GM19438 (cell line): ENCODE results near the gene PATE1.
"Not testable (repeated sequence)": the region's sequence is repeated elsewhere in the genome, so short reads cannot be mapped to it uniquely, and the experiment has no call there.

Experiments
- ATAC-seq: cut with Tn5 transposase; IDR thresholded peaks from one replicate; pipeline ENCODE4 v1.9.1; 2021; ENCODE audit warnings: low read depth; ENCODE audit not compliant: unreplicated experiment

Gene PATE1, protein sequence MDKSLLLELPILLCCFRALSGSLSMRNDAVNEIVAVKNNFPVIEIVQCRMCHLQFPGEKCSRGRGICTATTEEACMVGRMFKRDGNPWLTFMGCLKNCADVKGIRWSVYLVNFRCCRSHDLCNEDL

DNA sequence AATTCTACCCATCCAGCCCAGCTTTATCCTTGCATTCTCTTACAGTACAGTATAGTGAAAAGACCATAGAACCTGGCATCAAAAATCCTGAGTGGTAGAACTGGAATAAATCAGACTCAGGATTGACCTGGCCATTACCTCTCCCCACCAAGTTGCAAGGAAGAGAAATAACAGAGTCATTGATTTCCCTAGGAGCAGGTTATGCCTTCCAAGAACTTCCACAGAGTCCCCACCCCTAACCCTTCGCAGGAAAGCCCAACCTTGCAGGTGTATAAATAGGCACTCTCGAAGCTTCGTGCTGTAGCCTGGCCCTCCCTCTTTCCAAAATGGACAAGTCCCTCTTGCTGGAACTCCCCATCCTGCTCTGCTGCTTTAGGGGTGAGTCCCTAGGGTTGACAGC, at the start of gene PATE1:
Gene PATE1 (plus strand): TSS at position 301 of the 400 bp plus-strand sequence. CDS start 26 bp downstream, at position 327.
- no peak for ATAC-seq

DNA sequence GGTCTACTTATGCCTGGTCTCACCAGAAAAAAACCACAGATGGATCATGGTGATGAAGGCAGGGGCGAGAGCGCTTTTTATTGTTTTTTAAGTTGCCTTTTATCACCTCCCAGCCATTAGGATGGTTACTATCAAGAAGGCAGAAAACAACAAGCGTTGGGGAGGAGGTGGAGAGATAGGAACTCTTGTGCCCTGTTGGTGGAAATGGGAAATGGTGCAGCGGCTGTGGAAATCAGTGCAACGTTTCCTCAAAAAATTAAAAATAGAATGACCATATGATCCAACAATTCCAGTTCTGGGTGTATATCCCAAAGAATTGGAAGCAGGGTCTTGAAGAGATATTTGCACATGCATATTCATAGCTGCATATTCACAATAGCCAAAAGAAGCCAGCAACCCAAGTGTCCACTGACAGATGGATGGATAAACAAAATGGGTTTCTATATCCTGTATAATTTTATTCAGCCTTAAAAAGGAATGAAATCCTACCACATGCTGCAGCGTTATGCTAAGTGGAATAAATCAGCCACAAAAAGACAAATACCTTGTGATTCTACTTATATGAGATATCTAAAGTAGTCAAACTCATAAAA, 45.0 kb upstream of the PATE1 start:
- no peak for ATAC-seq

DNA sequence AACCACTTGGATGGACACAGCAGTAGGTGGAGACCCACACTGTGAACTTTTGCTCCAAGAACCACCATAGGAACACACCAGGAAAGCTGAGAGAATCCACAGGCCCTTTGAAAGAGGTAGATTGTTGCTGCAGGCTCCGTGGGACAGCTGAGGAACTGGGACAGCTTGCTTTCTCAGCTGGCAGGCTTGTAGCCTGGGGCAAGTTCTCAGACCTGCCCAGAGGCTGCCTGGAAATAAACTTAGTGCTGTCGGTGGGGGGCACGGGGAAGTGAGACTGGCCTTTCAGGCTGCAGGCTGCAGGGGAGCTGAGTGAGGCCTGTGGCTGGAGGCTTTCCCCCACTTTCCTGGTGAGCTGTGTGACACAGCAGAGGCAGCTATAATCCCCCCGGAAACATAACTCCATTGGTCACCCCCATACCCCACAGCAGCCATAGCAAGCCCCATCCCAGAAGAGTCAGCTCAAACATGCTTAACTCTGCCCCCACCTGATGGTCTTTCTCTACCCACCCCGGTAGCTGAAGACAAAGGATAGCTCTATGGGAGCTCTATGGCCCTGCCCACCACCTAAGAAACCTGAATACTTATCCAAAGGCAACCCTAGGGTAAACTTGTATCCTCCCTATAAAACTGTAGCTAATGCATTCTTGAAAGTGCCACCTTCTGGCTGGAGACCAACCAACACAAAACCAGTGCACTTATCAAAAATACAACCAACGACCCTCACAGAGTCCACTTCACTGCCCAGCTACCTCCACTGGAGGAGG, 44.0 kb upstream of the PATE1 start:
- ATAC-seq, result no peak

DNA sequence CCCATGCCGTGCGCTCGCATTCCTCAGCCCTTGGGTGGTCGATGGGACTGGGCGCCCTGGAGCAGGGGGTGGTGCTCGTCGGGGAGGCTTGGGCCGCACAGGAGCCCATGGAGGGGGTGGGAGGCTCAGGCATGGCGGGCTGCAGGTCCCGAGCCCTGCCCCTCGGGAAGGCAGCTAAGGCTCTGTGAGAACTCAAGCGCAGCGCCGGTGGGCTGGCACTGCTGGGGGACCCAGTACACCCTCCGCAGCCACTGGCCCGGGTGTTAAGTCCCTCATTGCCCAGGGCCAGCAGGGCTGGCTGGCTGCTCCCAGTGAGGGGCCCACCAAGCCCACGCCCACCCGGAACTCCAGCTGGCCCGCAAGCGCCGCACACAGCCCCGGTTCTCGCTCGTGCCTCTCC, 41.4 kb upstream of the PATE1 start:
- ATAC-seq, result not testable (repeated sequence)

DNA sequence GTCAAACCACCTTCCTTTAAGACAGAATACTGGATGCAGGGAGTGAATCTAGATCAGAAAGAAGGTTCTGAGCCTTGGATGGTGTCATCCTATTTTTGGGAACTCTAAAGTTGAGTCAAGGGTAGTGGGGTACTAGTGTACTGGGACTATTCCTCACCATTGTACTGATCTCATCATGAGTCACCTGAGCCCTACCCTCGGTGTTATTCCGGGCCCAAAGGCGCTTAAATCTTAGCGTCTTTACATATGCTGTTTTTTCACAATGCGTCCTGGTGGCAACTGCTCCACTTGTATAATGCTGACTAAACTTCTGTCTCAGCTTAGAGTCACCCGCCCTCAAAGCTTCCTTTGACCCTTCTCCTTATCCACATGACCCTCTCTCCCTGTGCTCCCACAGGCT, 25.3 kb upstream of the PATE1 start:
- no peak for ATAC-seq

DNA sequence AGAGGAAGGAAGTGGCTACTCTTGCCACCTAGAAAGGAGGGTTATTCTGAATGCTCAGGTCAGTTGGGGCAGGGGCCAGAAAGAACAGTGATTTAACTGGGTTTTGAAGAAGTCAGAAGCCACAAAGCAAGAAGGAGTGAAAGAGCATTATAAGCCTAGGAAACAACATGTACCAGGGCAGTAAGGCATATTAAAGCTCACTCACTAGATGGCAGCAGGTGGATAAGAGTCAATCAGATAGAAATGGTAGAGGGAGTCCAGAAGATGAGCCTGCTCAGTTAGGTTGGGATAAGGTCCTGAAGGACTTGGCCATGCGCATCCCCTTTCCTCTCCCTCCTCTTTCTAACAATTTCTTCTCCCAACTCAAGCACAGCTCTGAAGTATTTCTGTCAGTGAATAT, 22.0 kb upstream of the PATE1 start:
- no peak for ATAC-seq

DNA sequence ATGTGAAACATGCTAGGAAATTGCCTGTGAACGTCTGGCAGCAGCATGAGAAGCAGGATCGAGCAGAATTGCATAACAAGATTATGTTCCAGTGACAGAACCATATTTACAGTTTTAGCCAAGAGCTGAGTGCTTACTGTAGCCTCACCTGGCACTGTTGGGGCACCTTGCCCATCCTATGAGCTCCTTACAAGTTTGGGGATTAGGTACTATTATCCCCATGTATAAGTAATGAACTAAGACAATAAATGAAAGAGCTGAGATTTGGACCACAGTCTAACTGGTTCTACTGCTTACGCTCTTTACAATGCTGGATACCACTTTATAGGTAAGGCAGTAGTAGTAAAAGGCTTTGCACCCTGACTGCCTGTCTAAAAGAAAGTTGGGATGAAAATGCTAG, 17.1 kb upstream of the PATE1 start:
- no peak for ATAC-seq

DNA sequence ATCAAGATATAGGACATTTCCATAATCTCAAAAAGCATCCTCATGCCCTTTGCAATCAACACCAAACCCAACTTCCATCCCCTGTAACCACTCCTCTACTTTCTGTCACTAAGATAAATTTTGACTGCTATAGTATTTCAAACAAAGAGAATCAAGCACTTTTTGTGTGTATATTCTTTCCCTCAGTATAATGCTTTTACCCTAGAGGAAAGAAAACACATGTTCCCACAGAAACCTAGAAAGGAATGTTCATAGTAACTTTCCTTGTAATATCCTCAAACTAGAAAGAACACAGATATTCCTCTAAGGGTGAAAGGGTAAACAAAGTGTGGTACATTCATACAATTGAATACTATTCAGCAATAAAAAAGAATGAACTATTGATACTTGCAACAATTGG, 5.5 kb upstream of the PATE1 start:
- no peak for ATAC-seq

DNA sequence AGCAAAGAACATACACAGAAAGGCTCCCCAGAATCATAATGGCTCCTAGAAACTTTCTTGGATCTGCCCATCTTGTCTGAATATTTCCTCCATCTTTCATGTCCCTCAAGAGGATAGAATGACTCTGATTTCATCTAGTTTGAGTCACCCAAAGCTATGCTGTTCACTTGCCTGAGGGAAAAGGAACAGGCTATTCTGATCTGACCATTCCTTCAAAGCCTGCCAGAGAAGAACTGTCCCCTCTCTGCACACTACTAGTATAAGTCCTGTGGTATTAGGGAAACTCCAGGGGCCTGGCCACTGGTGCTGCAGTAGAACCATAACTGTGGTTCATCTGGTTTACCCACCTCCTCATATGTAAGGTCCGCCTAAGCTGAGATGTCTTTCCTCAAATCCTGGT, 2.4 kb upstream of the PATE1 start:
- ATAC-seq, result no peak

DNA sequence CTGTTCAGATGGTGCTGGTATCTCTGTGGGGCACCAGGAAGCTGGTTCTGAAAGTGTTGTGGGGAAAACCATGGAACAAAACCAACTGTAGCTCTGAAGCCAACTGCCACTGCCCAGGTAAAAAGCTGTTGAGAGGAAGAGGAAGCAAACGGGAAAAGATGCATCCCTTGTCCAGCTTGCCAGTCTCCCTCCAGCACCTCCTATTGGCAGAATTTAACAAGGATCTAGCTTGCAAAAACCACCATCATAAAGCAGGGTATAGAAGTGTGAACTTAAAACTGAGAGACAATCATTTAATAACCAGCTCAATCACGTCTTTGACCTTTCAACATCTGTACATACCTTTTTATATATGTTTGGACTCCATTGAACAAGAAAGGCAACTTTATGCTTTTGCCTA, 4.5 kb downstream of the PATE1 start:
- ATAC-seq, result no peak

DNA sequence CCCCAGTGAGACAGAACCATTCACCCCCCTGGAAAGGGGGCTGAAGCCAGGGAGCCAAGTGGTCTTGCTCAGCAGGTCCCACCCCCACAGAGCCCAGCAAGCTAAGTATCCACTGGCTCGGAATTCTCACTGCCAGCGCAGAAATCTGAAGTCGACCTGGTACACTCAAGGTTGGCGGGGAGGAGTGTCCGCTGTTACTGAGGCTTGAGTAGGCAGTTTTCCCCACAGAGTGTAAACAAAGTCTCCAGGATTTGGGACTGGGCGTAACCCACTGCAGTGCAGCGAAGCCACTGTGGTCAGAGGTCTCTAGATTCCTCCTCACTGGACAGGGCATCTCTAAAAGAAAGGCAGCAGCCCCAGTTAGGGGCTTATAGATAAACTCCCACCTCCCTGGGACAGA, 10.0 kb downstream of the PATE1 start:
- no peak for ATAC-seq

DNA sequence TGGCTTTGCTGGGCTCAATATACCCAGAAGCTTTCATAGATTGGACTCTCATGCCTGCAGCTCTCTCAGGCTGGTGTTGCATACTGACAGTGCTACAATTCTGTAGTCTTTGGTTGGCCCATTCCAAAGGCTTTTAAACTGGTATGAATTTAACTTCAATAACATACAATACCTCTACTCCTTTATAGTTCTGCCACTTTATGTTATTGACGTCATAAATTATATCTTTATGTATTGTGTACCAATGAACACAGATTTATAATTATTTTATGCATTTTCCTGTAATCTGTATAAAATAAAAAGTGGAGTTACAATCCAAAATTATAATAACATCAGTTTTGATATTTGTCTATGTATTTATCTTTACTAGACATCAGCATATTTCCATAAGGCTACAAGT, 16.4 kb downstream of the PATE1 start:
- no peak for ATAC-seq

DNA sequence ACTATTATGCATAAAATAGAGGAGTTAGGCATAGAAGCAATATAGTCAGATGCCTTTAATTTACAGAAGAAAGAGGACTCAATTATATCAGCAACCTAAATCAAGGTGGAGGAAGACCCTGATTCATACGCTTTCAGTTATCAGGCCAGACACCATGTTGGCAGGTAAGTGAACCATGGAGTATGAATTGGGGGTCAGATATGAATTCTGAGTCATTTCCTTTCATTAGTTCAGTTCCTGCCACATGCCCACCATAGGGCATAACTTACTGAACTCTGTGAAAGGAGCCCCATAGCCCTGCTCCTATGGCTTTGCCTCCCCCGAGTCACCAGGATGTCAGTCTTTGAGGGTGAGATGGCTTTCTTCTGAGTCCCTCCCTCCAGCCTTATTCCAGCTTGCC, 17.4 kb downstream of the PATE1 start:
- no peak for ATAC-seq

DNA sequence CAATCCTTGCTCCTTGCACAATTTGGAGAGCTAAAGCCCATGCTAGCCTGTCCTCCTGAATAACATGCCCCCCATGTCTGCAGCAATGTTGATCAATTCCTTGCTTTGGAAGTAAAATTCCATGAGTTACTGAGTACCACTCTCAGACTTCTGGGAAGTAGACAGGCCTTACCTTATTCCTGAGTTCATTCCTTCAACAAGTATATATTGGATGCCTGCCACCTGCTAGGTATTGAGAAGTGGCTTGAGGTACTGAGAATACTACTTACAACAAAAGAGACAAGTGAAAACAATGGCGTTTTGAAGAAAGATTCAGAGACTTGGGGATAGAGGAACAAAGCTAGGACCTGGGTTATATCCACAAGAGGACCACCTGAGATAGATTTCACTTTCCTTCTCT, 20.2 kb downstream of the PATE1 start:
- no peak for ATAC-seq

DNA sequence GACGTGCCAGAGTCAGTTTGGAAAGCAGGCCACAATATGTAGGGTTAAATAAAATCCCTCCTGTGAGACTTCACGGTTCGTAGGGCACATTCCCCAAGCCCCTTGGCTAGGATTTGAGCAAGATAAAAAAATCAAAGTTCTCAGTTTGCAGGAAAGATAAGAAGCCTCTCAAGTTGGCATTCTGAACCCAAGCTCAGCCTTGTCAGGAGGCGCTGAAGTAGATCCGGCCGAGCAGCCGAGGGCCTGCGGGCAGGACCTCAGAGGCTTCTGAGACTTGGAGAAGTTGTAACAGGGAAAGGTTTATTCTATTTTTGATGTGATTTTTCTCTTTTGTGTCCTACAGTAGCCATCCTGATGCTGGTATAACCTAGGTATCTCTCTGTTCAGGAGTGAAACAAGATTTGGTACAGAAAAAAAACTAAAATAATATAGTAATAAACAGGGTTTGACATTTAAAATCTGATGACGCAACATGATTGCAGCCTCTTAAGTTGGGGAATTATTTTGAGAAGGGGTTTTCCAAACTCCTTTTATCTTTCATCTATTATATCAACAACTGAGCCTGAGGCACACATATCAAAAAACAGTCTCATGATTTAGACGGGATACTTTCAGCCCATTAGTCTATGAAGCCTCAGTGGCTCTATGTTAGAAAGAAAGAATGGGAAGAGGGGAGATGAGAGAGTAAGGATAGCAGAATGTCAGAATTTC, 22.4 kb downstream of the PATE1 start:
- ATAC-seq, result no peak

DNA sequence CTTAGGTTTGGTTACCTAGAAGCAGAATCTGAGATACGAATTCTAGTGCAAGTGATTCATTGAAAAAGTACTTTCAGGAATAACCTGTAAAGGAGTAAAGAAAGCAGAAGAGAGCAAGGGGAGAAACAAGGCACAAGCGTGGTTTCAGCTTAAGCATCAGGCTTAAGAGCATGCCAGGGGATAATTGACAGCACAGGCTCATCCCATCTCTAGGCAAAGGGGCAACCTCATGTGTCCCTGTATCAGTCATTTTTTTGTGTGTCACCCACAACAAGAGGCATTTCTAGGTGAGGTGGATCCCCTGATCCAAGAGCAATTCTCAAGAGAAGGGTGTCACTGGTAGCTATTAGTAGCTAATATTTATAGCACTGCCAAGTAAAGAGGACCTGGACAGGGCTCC, 24.5 kb downstream of the PATE1 start:
- ATAC-seq, result no peak

DNA sequence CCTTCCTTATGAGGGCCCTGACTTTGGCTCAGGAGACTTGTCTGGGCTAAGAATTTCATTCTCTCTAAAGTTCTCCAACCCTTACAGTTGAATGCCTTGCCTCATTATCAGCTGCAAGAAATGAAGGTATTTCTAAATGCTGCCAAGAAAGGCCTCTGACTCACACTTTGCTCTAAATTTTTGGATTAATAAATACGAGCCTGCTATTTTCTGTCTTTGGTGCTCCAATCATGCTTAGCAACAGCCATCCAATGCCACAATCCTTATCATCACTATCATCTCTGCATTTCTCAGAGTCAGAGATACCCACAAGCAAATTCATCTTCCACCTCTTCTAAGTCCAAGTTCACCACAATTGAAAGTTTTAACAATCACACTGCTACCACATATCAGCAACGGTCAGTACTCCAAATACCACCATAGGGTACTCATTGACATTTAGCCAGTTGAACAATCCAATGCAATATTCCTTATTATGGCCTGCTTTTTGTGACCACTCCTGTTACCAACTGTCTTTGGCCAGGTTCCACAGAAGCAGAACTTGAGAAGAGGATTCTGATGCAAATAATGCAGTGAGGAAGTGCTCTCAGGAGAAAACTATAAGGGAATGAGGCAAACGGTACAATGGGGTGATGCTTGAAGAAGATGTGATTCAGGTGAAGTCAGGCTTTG, 26.9 kb downstream of the PATE1 start:
- no peak for ATAC-seq

DNA sequence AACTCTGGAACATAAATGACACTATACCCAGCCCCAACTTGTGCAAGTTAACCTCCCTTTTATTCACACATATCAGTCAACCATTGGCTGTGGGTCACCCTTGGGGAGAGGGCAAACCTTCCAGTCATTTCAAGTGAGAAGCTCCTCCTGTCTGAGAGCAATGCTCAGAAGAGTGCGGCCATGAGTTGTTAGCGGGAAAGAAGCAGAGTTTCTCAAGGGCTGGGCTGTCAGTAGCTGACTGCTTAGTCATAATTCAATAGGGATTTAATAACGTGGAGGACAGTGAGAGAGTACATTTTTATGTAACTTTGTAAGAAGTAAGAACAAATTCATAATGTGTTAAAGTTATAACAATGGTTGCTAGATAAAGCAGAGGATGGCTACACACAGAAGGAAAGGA, 27.4 kb downstream of the PATE1 start:
- no peak for ATAC-seq

DNA sequence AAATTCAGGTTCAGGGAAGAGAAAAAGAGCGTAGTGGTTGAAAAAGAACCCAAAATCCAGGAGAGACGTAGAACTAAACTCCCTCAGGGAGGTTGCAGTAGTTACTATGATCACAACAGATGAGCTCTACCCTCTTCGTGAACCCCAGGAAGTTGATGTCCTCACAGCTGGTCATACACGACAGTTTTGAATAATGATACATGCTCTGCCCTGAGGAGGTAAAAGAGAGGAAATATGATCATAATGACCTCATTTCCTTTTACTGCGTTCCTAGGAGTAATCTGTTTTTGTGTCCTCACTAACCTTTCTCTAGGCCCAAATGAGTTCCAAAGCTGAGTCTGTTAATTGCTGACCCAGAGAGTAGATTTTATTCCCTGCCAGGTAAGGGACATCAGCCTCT, 31.2 kb downstream of the PATE1 start:
- no peak for ATAC-seq

DNA sequence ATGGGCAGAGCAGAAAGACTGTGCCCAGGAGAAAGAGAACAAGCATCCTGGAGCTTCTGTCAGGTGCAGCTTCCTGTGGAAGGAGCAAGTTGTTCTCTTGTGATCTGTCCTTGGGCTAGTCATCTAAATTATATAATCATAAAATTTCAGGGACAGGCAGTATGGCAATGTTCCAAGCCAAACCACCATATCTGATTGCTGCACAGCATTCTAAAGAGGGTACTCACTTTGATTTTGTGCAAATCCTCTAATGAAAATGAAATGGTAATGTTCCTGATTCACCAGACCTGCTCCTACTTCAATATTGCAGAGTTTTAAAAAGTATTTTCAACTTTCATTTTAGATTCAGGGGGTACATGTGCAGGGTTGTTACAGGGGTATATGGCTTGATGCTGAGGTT, 32.6 kb downstream of the PATE1 start, which contains the start of gene PATE2:
Gene PATE2 (minus strand): TSS at position 101 of the 400 bp plus-strand sequence. CDS start 55 bp downstream, at position 46.
- no peak for ATAC-seq

DNA sequence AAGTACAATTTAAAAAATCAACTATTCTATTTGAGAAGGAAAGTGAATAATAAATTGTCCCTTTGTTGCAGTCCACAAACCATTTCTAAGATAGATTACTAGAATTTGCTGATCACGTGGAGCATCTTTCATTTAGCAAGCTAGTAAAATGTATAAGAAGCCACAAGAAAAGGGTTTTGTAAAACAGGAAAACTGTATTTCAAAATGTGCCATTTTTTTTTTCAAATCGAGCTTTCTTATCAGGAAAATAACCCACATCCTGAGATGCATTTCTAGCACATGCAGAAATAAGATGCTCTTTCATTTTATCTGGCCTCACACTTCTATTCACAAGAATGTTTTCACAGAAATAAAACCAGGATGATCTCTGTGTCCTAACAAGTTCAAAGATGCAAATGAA, 38.6 kb downstream of the PATE1 start:
- ATAC-seq, result no peak
